Esophagus muscularis mucosa (tissue), 4 donors: ENCODE results near the gene ERGIC1. TPM values are rescaled to one million over a fixed set of nuclear protein-coding genes. Genes with fewer than 3 reads are reported as not detected.

ENCODE experiments used
- DNase-seq: peaks from one replicate; pipeline ENCODE4 v3.0.0-alpha.2; 2017; ENCODE audit errors: extremely low spot score
- H3K27ac ChIP-seq, 4 donors: fragments of 200-600 bp; sonication (generic); replicated peaks in 1 of 4; 1 replicate in 3 of 4; 2 replicates in 1 of 4; pipeline ENCODE4 v1.5.1; 2016 to 2019; ENCODE audit warnings: mild to moderate bottlenecking in 1 of 4
- H3K27me3 ChIP-seq, 4 donors: fragments of 200-600 bp; sonication (generic); one replicate each; pipeline versions ENCODE4 v1.5.1 to v1.6.0; 2016 to 2019
- H3K36me3 ChIP-seq, 4 donors: fragments of 200-600 bp; sonication (generic); one replicate each; pipeline ENCODE4 v1.5.1; 2016 to 2019
- H3K4me1 ChIP-seq, 4 donors: fragments of 200-600 bp; sonication (generic); one replicate each; pipeline ENCODE4 v1.5.1; 2016 to 2019
- H3K4me3 ChIP-seq, 4 donors: fragments of 200-600 bp; sonication (generic); 1 replicate in 2 of 4; 2 replicates in 2 of 4; pipeline ENCODE4 v1.5.1; 2016 to 2019; ENCODE audit warnings: mild to moderate bottlenecking in 4 of 4, moderate library complexity in 1 of 4
- H3K9me3 ChIP-seq, 4 donors: fragments of 200-600 bp; sonication (generic); 1 replicate in 3 of 4; 2 replicates in 1 of 4; pipeline ENCODE4 v1.5.1; 2016 to 2019
- EP300 ChIP-seq: sonication (generic); formaldehyde crosslinking; IDR thresholded peaks from one replicate; pipeline ENCODE4 v1.6.1; 2017; ENCODE audit warnings: antibody characterized with exemption
- POLR2A ChIP-seq: fragments of 450-650 bp; IDR thresholded peaks from one replicate; pipeline ENCODE4 v1.6.1; 2017; ENCODE audit warnings: antibody characterized with exemption, moderate library complexity, mild to moderate bottlenecking, low read depth
- POLR2AphosphoS5 ChIP-seq, 2 donors: sonication (generic); formaldehyde crosslinking; IDR thresholded peaks; one replicate each; pipeline ENCODE4 v1.6.1; 2017; ENCODE audit warnings: antibody characterized with exemption in 2 of 2
- WGBS: methylation state at CpG from one replicate; pipeline ENCODE4 v1.1.5; 2018; 5-methylcytosine and 5-hydroxymethylcytosine counted together
- intact Hi-C: fragments of 100-400 bp; cut with DNase I; formaldehyde crosslinking; loops from one replicate; pipeline ENCODE4 v1.15.1; 2023
- total RNA-seq, 4 donors: library from RNA; depleted of rRNA; stranded (reverse); fragments of >200 nt; gene quantifications; one replicate each; pipeline versions ENCODE4 v1.1.0 to v1.2.1, GENCODE V29; 2016
- TF ChIP-seq, protein P1 (sequence below), 3 experiments: fragments of 200-600 bp in 2 of 3; fragments of 450-650 bp in 1 of 3; sonication (generic) in 2 of 3; IDR thresholded peaks; one replicate each; pipeline ENCODE4 v1.5.1; 2017 to 2019; ENCODE audit warnings: antibody characterized with exemption in 3 of 3, mild to moderate bottlenecking in 2 of 3, moderate library complexity in 1 of 3

ERGIC1 gene
- total RNA-seq, 4 donors from 2014 or later = 105 to 161 (median 145) TPM

- intact Hi-C loops = no loop called here
- H3K27me3 ChIP-seq = no peaks in the 10 kb centered on the region
- H3K36me3 ChIP-seq = no peaks in the 10 kb centered on the region
- H3K9me3 ChIP-seq = no peaks in the 10 kb centered on the region
- DNase-seq = no peak
- TF ChIP-seq, protein P1, sequence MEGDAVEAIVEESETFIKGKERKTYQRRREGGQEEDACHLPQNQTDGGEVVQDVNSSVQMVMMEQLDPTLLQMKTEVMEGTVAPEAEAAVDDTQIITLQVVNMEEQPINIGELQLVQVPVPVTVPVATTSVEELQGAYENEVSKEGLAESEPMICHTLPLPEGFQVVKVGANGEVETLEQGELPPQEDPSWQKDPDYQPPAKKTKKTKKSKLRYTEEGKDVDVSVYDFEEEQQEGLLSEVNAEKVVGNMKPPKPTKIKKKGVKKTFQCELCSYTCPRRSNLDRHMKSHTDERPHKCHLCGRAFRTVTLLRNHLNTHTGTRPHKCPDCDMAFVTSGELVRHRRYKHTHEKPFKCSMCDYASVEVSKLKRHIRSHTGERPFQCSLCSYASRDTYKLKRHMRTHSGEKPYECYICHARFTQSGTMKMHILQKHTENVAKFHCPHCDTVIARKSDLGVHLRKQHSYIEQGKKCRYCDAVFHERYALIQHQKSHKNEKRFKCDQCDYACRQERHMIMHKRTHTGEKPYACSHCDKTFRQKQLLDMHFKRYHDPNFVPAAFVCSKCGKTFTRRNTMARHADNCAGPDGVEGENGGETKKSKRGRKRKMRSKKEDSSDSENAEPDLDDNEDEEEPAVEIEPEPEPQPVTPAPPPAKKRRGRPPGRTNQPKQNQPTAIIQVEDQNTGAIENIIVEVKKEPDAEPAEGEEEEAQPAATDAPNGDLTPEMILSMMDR (IDR thresholded peaks at IDR 0.05) = no peak
- TF ChIP-seq POLR2AphosphoS5 (IDR thresholded peaks at IDR 0.05) = peak; percentile 37 to 40
- TF ChIP-seq EP300 = peak; percentile 9
- TF ChIP-seq POLR2A = no peak
- WGBS = 68% methylated on average over 14 of the region's 14 CpGs
- H3K4me1 ChIP-seq = peaks cover 21 to 62% (median 52%) of the 10 kb centered on the region in 4 donors
- no peak overlapping the region for H3K4me3 ChIP-seq
- H3K27ac ChIP-seq = peak overlapping the region; percentile 38 to 85 (median 80)
Measured at GRCh38 chr5:172798422-172799215, 35.4 kb upstream of the ERGIC1 start.

DNA sequence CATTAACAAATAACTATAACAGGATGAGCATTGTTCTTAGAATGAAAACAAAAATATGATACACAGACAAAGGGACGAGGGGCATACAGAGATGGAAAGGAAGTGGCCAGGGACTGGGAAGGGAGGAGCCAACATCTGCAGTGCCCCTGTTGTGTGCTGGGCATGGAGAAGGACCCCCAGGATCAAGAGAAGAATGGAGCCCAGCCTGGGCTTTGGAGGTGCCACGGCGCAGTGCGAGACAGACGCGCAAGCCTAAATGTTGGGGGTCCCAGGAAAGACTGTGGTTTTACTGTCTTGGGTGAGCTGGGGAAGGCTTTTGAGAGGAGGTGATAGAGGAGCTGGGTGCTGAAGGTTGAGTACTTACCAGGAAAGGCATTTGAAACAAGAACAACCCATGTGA lies 34.6 kb upstream of the ERGIC1 start:
- H3K4me1 ChIP-seq = peaks cover 13 to 54% (median 44%) of the 10 kb centered on the region in 4 donors
- H3K9me3 ChIP-seq = no peaks in the 10 kb centered on the region
- 92% methylated on average over 6 of the region's 6 CpGs for WGBS
- no peaks in the 10 kb centered on the region for H3K36me3 ChIP-seq
- H3K27ac ChIP-seq = peak overlapping the region; percentile 38 to 85 (median 70)
- no peak overlapping the region for H3K4me3 ChIP-seq
- DNase-seq = no peak
- H3K27me3 ChIP-seq = no peaks in the 10 kb centered on the region
- intact Hi-C loops = no loop called here
- TF ChIP-seq POLR2A (no peak), EP300 (no peak)
- TF ChIP-seq, protein P1 (IDR thresholded peaks at IDR 0.05) = no peak

DNA sequence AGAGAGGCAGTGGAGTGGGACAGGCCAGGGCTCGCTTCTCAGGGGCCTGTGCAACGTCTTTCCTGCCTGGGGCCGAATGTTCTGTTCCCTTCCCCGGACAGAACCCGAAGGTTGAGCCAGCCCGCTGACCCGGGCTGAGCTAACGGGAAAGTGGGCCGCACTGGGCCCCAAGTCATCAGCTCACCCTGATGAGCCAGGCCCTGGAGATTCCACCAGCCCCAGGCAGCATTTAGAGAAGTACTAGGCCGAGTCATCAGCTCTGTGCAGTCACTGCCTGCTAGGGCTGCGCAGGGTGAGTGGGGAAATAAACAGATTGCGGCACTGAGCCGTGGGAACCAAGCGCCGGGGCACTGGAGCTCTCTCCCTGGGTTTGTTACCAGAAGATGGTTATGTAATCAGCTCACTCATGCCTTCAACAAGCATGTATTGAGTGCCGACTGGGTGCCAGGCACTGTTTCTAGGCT lies 33.9 kb upstream of the ERGIC1 start:
- Histone ChIP-seq H3K4me1 (peaks cover 6 to 47% (median 37%) of the 10 kb centered on the region in 4 donors), H3K27me3 (no peaks in the 10 kb centered on the region), H3K36me3 (no peaks in the 10 kb centered on the region), H3K4me3 (no peak overlapping the region), H3K9me3 (no peaks in the 10 kb centered on the region), H3K27ac (peak overlapping the region; percentile 38 to 85 (median 70))
- 80% methylated on average over 10 of the region's 16 CpGs for WGBS
- no peak for DNase-seq
- TF ChIP-seq POLR2AphosphoS5 (IDR thresholded peaks at IDR 0.05) = peak; percentile 48 to 54
- no peak for TF ChIP-seq EP300
- TF ChIP-seq POLR2A = peak; percentile 20
- TF ChIP-seq, protein P1 (IDR thresholded peaks at IDR 0.05) = no peak
- intact Hi-C loops = no loop called here

- no peaks in the 10 kb centered on the region for H3K9me3 ChIP-seq
- intact Hi-C loops = no loop called here
- H3K4me1 ChIP-seq = peaks cover 3 to 36% (median 26%) of the 10 kb centered on the region in 4 donors
- H3K4me3 ChIP-seq = no peak overlapping the region
- H3K36me3 ChIP-seq = no peaks in the 10 kb centered on the region
- WGBS = 64% methylated on average over 4 of the region's 4 CpGs
- H3K27ac ChIP-seq = peak overlapping the region; percentile 13 to 85 (median 46)
- TF ChIP-seq, protein P1 (IDR thresholded peaks at IDR 0.05) = no peak
- TF ChIP-seq EP300 (no peak), POLR2AphosphoS5 (IDR thresholded peaks at IDR 0.05) (peak; percentile 10 to 57)
- no peaks in the 10 kb centered on the region for H3K27me3 ChIP-seq
- DNase-seq = no peak
Measured at GRCh38 chr5:172801179-172801671, 32.8 kb upstream of the ERGIC1 start.
